HG03469 (cell line): Measurements from ENCODE around the gene ARID1A.

Experiments used
- ATAC-seq: cut with Tn5 transposase; IDR thresholded peaks from one replicate; pipeline ENCODE4 v1.9.1; 2021; ENCODE audit warnings: mild to moderate bottlenecking, moderate library complexity, moderate number of reproducible peaks; ENCODE audit not compliant: unreplicated experiment

ARID1A gene

GRCh38 chr1:26726784-26727183 lies 31.0 kb downstream of the ARID1A start:
- no peak for ATAC-seq

DNA sequence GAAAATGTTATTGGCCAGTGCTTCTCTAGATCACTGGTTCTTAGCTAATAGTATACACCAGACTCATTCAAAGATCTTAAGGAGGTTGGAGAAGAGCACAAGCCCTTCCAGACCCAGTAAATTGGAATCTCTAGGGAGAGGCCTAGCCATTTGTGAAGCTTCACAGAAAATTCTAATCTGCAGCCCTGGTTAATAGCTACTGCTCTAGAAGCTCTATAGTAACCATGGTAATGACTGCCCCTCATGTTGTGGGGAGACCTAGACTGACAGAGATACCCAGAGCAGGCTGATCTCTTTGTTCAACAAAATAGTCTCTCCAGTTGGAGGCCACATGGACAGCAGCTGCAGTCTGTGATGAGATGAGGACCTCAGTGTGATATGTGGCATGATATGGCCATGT lies 31.7 kb downstream of the ARID1A start:
- ATAC-seq, result no peak

- ATAC-seq, result no peak
These were observed 32.8 kb downstream of the ARID1A start for GRCh38 chr1:26728645-26729044.

GRCh38 chr1:26729633-26730032 lies 33.8 kb downstream of the ARID1A start:
- no peak for ATAC-seq

DNA sequence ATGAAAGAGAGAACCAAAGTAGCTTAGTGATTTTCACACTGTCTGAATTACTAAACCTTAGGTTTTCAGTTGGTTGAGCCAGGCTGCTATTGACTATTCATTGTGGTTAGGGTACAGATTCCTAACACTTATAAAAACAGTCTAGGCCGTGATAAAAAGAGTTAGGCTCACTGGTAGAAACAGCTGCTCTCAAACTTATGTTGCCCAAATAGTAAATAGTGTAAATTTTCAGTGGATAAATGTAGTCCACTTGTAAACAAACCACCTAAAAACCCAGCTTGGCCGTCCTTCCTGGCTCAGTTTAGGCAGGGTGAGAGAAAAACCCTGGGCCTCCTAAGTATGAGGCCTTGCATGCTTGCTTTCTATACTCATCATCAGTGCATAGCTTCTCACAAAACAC lies 34.9 kb downstream of the ARID1A start:
- ATAC-seq, result no peak

DNA sequence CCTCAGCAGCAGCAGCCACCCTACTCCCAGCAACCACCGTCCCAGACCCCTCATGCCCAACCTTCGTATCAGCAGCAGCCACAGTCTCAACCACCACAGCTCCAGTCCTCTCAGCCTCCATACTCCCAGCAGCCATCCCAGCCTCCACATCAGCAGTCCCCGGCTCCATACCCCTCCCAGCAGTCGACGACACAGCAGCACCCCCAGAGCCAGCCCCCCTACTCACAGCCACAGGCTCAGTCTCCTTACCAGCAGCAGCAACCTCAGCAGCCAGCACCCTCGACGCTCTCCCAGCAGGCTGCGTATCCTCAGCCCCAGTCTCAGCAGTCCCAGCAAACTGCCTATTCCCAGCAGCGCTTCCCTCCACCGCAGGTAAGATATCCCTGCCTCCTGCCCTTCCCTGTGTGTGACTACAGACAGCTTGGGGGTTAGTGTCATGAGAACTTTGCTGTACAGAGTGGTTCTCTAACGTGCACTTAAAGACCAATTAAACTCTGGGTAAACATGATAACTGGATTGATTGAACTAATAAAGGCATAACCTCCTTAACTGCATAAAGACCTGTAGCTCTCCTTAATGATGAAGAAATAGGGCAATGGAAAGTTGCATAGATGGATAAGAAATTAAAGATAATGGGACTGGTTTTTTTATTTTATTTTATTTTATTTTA lies 35.6 kb downstream of the ARID1A start:
- no peak for ATAC-seq

DNA sequence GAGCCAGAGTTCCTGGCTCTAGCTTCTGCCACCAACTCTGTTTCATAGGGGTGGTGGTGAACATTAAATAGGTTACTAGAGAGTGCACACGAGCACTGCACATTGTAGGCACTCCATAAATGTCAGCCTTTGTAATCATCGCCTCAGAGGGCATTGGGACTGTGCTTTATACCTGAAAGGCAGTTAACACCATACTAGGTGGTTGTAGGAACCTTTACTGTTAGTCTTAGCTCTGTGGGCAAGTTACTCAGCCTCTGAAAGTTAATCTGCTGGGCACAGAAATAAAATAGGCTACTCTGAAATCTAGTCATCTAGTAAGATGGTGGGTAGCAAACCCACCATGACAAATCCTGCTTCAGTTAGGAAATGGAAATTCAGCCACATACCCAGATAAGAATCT lies 37.6 kb downstream of the ARID1A start:
- ATAC-seq, result no peak

- ATAC-seq, result no peak
These were observed 38.2 kb downstream of the ARID1A start for GRCh38 chr1:26733982-26734381.

DNA sequence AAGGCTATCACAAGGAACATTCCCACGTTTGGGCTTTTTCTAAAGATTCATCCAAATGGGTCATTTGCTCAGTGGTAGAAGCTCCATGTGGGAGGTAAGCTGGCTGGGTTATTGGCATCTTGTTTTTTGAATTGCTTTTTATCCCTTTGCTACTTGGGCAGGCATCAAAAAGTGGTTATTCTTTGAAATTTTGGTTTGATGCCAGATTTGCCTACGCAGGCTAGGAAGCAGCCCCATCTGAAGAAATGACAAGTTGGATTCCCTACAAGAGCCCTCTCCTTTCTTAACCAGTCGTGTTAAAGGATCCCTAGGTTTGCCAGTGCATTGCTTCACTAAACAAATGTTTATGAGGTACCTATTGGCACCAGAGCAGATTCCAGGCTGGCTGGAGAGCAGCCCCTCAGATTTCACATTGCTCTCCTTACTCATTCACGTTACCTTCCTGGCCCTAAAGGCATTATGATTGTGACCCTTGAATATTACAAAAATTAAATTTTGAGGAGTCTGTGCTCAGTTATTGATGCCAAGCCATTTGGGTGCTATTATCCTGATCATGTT lies 38.8 kb downstream of the ARID1A start:
- no peak for ATAC-seq

- ATAC-seq, result no peak
These were observed 43.6 kb downstream of the ARID1A start for GRCh38 chr1:26739329-26739914.

GRCh38 chr1:26740023-26740634 lies 44.3 kb downstream of the ARID1A start:
- no peak for ATAC-seq

GRCh38 chr1:26740952-26741351 lies 45.1 kb downstream of the ARID1A start:
- no peak for ATAC-seq

- no peak for ATAC-seq
These were observed 47.7 kb downstream of the ARID1A start for GRCh38 chr1:26743426-26744059.

DNA sequence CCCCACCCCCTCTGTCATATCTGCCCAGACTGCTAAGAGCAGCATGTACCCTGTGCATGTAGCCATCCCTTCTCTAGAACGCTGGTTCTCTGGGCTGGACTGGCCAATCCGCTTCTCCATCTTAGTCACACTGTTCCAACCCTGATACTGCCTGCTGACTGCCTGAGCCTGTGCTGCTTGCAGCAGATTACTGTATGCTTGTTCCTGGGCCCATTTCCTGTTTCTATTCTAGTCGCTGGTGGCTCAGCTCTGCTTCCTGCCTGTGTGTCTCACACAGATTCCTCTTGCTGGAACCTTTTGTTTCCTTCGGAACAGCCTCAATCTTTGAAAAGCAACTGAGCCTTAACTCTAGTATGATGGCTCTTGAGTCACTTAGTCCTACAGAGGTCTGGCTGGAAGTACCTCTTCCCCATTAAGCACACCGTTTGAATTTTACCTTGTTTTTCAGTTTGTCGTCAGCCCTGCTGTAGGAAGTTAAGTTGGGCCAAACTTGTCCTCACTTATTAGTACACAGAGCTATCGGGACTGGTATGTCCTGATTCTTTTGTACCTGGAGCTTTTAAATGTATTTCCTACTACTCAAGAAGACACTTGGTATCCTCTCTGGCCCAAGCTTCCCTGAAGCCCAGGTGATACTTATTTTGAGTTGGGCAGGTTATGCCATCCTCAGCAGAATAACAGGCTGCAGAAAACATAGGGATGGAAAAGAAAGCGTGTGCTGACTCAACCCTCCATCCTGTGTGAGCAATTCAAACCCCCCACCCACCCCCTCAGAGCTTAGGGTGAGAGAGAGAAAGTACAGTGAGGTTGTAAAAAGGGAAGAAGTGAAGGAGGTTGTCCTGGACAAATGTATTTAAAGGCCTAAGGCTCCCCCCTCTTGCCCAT lies 48.5 kb downstream of the ARID1A start:
- ATAC-seq, result peak; percentile 85

GRCh38 chr1:26745191-26745590 lies 49.4 kb downstream of the ARID1A start:
- ATAC-seq, result no peak

GRCh38 chr1:26747048-26747447 lies 51.2 kb downstream of the ARID1A start:
- no peak for ATAC-seq

GRCh38 chr1:26748351-26748750 lies 52.5 kb downstream of the ARID1A start:
- ATAC-seq, result no peak

GRCh38 chr1:26749458-26749857 lies 53.6 kb downstream of the ARID1A start:
- ATAC-seq, result no peak

- no peak for ATAC-seq
These were observed 54.6 kb downstream of the ARID1A start for GRCh38 chr1:26750428-26750827.

- no peak for ATAC-seq
These were observed 56.7 kb downstream of the ARID1A start for GRCh38 chr1:26752519-26752918.
